ENCODE data around the gene MICU1.

MICU1 gene

DNA sequence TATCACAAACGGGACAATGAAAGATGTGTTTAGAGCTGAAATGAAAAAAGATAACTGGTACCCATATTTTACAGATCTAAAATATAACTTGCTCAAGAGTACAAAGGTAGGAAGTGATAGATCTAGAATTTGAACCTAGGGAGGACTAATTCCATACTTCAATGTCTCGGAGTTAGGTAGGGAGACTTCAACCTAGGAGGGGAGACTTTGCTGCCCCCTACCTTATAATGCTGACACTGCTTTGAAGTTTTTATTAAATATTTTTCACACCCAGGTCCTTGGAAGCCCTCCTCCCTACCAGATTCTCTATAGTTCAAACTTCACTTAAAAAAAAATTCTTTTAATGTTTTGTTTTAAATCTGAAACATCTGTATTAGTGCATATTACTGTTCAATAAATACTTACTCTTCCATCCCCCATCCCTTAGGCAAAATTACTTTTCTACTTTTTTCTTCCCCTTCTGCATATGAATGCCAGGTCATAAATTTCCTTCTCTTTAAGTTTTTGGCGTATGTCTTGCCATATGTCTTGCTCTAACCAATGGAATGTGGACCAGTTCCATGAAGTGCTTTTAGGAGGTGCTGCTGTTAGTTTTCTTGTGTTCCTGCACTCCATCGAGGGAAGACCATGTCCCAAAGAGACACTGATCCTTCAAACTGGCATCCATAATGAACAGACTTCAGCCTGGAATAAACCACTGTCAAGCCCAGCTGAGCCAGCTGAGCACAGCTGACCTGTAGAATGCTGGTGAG lies 57.8 kb downstream of the MICU1 start:
- TF ChIP-seq, protein P1, sequence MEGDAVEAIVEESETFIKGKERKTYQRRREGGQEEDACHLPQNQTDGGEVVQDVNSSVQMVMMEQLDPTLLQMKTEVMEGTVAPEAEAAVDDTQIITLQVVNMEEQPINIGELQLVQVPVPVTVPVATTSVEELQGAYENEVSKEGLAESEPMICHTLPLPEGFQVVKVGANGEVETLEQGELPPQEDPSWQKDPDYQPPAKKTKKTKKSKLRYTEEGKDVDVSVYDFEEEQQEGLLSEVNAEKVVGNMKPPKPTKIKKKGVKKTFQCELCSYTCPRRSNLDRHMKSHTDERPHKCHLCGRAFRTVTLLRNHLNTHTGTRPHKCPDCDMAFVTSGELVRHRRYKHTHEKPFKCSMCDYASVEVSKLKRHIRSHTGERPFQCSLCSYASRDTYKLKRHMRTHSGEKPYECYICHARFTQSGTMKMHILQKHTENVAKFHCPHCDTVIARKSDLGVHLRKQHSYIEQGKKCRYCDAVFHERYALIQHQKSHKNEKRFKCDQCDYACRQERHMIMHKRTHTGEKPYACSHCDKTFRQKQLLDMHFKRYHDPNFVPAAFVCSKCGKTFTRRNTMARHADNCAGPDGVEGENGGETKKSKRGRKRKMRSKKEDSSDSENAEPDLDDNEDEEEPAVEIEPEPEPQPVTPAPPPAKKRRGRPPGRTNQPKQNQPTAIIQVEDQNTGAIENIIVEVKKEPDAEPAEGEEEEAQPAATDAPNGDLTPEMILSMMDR (conservative IDR thresholded peaks at IDR 0.05; ENCODE audit: low read depth, low read length), result peak; percentile 35; the same call in 1 of the 2 replicates
- no peaks in the 10 kb centered on the region for H4K20me1 ChIP-seq (ENCODE audit: insufficient read depth)
- no peaks in the 10 kb centered on the region for H3K27me3 ChIP-seq (ENCODE audit: insufficient read depth, low read depth)
- peaks cover 11% of the 10 kb centered on the region for H3K4me1 ChIP-seq (ENCODE audit: low read depth, poor library complexity, severe bottlenecking)
- no peaks in the 10 kb centered on the region for H3K36me3 ChIP-seq (ENCODE audit: insufficient read depth)
- H3K4me2 ChIP-seq, result no peak overlapping the region
- no peak overlapping the region for H3K9ac ChIP-seq
- no peak overlapping the region for H2AFZ ChIP-seq (ENCODE audit: low read depth)
- H3K4me3 ChIP-seq (IDR thresholded peaks at IDR 0.05; ENCODE audit: insufficient read depth, low read depth, low read length), result no peak overlapping the region
- H3K27ac ChIP-seq, result no peak overlapping the region
- H3K79me2 ChIP-seq (ENCODE audit: insufficient read depth, low read depth), result no peaks in the 10 kb centered on the region

- H3K36me3 ChIP-seq (ENCODE audit: insufficient read depth), result no peaks in the 10 kb centered on the region
- H3K27ac ChIP-seq, result no peak overlapping the region
- H2AFZ ChIP-seq (ENCODE audit: low read depth), result no peak overlapping the region
- H3K4me1 ChIP-seq (ENCODE audit: low read depth, poor library complexity, severe bottlenecking), result peaks cover 18% of the 10 kb centered on the region
- H3K27me3 ChIP-seq (ENCODE audit: insufficient read depth, low read depth), result no peaks in the 10 kb centered on the region
- no peak overlapping the region for H3K4me3 ChIP-seq (IDR thresholded peaks at IDR 0.05; ENCODE audit: insufficient read depth, low read depth, low read length)
- H3K79me2 ChIP-seq (ENCODE audit: insufficient read depth, low read depth), result no peaks in the 10 kb centered on the region
- TF ChIP-seq, protein P1 (conservative IDR thresholded peaks at IDR 0.05; ENCODE audit: low read depth, low read length), result no peak
- no peak overlapping the region for H3K9ac ChIP-seq
- H4K20me1 ChIP-seq (ENCODE audit: insufficient read depth), result no peaks in the 10 kb centered on the region
- no peak overlapping the region for H3K4me2 ChIP-seq
Measured at GRCh38 chr10:72567421-72567820, 58.5 kb downstream of the MICU1 start.

DNA sequence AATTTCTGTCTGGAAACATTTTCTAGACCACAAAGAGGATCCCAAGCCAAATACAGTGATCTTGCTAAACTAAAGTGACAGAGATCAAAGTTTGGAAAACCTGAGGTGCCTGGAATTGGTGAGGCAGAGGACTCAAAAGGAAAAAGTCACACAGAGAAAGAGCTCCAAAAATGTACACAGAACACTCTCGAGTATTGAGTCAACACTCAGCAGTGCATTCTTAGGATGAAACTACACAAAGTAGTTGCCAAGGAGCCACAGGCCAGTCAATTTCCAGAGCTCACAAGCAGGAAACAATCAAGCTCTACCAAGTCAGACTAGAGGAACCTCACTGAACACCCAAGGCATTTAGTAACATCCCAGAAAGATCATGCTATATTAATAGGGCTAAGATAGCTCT lies 61.3 kb downstream of the MICU1 start:
- no peak overlapping the region for H3K9ac ChIP-seq
- TF ChIP-seq, protein P1 (conservative IDR thresholded peaks at IDR 0.05; ENCODE audit: low read depth, low read length), result no peak

DNA sequence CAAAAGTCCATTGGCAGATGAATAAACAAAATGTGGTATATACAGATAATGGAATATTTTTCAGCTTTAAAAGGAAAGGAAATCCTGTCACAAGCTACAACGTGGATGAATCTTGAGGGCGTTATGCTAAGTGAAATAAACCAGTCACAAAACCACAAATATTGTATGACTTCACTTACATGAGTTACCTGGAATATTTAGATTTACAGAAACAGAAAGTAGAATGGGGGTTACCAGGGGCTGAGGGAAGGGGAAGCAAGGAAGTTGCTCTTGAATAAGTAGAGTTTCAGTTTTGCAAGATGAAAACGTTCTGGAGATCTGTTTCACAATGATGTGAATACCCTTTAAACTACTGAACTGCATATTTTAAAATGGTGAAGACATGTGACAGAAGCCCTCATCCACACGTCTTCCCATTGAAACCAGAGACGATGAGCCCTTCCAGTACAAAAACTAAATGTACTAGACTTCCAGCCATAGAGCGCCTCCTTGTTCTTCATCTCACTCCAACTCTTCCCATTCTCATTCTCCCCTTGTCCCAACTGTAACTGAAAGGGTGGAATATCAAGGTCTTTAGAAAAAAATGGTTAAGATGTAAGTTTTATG lies 62.4 kb downstream of the MICU1 start:
- no peaks in the 10 kb centered on the region for H3K27me3 ChIP-seq (ENCODE audit: insufficient read depth, low read depth)
- no peaks in the 10 kb centered on the region for H3K36me3 ChIP-seq (ENCODE audit: insufficient read depth)
- H3K4me3 ChIP-seq (IDR thresholded peaks at IDR 0.05; ENCODE audit: insufficient read depth, low read depth, low read length), result no peak overlapping the region
- no peaks in the 10 kb centered on the region for H4K20me1 ChIP-seq (ENCODE audit: insufficient read depth)
- peak overlapping the region; percentile 6; the same call in 1 of the 2 replicates for H3K27ac ChIP-seq
- H3K4me1 ChIP-seq (ENCODE audit: low read depth, poor library complexity, severe bottlenecking), result peaks cover 25% of the 10 kb centered on the region
- H3K4me2 ChIP-seq, result peak overlapping the region; percentile 49
- H3K79me2 ChIP-seq (ENCODE audit: insufficient read depth, low read depth), result no peaks in the 10 kb centered on the region
- no peak overlapping the region for H3K9ac ChIP-seq
- TF ChIP-seq, protein P1 (conservative IDR thresholded peaks at IDR 0.05; ENCODE audit: low read depth, low read length), result no peak
- no peak overlapping the region for H2AFZ ChIP-seq (ENCODE audit: low read depth)

More for the DNA sequence above, 61.3 kb downstream of the MICU1 start:
- H3K4me3 ChIP-seq (IDR thresholded peaks at IDR 0.05; ENCODE audit: insufficient read depth, low read depth, low read length), result no peak overlapping the region
- H4K20me1 ChIP-seq (ENCODE audit: insufficient read depth), result no peaks in the 10 kb centered on the region
- no peaks in the 10 kb centered on the region for H3K36me3 ChIP-seq (ENCODE audit: insufficient read depth)
- H3K4me1 ChIP-seq (ENCODE audit: low read depth, poor library complexity, severe bottlenecking), result peaks cover 25% of the 10 kb centered on the region
- no peak overlapping the region for H3K4me2 ChIP-seq
- H3K27ac ChIP-seq, result no peak overlapping the region
- H3K79me2 ChIP-seq (ENCODE audit: insufficient read depth, low read depth), result no peaks in the 10 kb centered on the region
- no peak overlapping the region for H2AFZ ChIP-seq (ENCODE audit: low read depth)
- no peaks in the 10 kb centered on the region for H3K27me3 ChIP-seq (ENCODE audit: insufficient read depth, low read depth)

Measured in KMS-11 (cell line).